Activated naive CD8-positive, alpha-beta T cell (primary cell): Measurements from ENCODE around the gene GOSR2.
A peak's percentile ranks its signal among the peaks of the same experiment; 100 is the strongest.

Experiments used
- H3K27ac Mint-ChIP-seq: one replicate; pipeline ENCODE4 v1.8.0; 2021; ENCODE audit warnings: mixed read lengths
- H3K27me3 Mint-ChIP-seq: one replicate; pipeline ENCODE4 v1.8.0; 2021; ENCODE audit warnings: mixed read lengths
- H3K36me3 Mint-ChIP-seq: one replicate; pipeline ENCODE4 v1.8.0; 2021; ENCODE audit warnings: mixed read lengths
- H3K4me1 Mint-ChIP-seq: one replicate; pipeline ENCODE4 v1.8.0; 2021; ENCODE audit warnings: low read depth, mixed read lengths
- H3K4me3 Mint-ChIP-seq: one replicate; pipeline ENCODE4 v1.8.0; 2021; ENCODE audit warnings: mild to moderate bottlenecking, mixed read lengths
- H3K9me3 Mint-ChIP-seq: one replicate; pipeline ENCODE4 v1.8.0; 2021; ENCODE audit warnings: low read depth, mixed read lengths

GOSR2 gene

DNA sequence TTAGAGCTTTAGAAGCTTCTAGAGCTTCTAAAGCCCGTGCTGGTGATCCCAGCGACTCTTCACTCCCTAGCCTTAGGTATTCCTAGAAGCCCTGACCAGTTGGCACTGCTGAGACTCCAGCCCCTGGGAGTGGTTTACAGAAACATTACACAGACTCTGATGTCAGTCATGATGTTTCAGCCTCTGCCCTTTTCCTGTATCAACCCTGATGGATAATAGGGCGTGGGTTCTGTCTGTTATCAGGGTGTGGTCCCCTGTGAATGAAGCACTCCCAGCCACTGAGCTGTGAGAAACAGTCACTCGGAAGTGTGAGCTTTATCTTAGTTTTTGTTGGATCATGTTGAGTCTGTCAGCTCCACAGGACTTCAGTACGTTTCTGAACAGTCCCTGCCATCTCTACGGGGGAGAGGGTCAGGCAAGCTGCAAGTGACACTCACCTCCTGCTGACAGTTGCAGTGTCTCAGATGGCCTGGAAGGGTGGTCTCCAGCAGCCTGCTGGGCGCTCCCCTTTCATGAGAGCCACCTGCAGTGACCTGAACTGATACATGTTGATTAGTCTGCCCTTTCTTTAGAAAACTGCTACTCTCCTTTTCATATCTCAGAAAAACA, 12.8 kb downstream of the GOSR2 start:
- Mint-ChIP-seq H3K4me3 (no peak overlapping the region), H3K36me3 (no peaks in the 10 kb centered on the region), H3K4me1 (no peaks in the 10 kb centered on the region), H3K27me3 (no peaks in the 10 kb centered on the region), H3K9me3 (no peaks in the 10 kb centered on the region), H3K27ac (no peak overlapping the region)

DNA sequence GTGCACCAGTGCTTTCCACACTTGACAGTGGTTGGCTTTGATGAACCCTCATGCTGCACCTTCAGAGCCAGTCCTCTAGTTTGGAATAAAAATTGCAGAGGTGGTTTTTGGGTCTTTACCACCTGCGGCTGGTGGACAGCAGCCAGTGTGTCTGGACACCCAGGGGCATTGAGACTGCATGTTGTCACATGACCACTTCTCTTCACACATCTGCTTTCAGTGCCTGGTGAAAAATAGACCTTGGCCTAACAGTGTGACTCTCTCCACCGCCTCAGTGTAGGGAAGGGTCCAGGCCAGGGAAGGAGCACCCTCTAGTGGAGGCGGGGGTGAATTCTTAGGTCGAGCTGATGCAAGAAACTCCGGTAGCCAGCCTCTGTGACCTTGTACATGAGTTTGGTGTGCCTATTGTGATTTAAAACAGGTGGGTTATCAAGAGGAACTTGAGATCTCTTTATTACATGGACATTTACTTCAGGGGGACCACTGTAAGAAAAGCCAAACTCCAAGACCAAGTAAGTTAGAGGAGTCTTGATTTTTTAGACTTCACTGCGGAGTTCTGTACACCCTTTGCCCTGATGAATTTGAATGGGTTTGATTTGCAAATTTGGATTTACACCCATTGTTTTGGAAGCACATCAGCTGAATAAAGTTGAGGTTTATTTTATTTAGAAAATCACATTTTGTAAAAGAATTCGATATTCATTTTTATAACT, 17.9 kb downstream of the GOSR2 start:
- H3K9me3 Mint-ChIP-seq, result no peaks in the 10 kb centered on the region
- H3K4me1 Mint-ChIP-seq, result peaks cover 22% of the 10 kb centered on the region
- no peak overlapping the region for H3K4me3 Mint-ChIP-seq
- H3K36me3 Mint-ChIP-seq, result peaks cover 2% of the 10 kb centered on the region
- no peaks in the 10 kb centered on the region for H3K27me3 Mint-ChIP-seq
- H3K27ac Mint-ChIP-seq, result peak overlapping the region; percentile 72

DNA sequence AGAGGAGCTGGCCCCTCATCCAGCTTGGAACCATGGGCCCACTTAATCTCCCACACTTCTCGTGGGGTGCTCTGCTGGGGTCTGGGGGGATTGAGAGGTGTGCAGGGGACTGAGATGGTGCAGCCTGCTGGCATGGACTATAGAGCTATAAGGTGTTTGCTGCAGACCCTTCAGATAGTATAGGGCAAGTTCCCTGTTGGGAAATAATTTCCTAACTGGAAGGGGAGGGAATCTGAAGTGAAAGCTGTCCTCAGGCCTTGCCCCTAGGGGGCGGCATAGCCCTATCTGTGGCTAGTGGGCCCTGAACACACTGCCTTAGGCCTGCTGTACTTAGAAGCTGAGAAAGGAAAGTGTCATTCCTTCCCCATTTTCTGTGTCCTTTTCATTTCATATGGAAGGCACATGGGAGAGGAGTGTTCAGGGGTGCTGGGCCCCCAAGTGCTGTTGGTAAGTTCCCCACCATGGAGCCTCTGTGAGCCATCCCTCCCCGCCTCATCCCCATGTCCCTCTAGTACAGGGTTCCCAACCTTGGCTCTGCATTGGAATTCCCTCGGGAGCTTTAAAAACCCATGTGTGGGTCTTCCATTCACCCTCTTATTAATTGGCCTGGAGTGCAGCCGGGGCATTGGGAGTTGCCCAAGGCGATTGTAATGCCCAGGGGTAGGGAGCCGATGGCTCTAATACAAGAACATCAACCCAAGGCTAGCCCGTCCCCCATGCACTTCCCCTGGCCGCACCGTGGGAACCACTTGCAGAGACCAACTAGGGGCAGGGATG, 19.7 kb downstream of the GOSR2 start:
- Mint-ChIP-seq H3K4me1 (peaks cover 22% of the 10 kb centered on the region), H3K27me3 (no peaks in the 10 kb centered on the region), H3K9me3 (no peaks in the 10 kb centered on the region), H3K36me3 (peaks cover 2% of the 10 kb centered on the region), H3K4me3 (no peak overlapping the region), H3K27ac (no peak overlapping the region)

DNA sequence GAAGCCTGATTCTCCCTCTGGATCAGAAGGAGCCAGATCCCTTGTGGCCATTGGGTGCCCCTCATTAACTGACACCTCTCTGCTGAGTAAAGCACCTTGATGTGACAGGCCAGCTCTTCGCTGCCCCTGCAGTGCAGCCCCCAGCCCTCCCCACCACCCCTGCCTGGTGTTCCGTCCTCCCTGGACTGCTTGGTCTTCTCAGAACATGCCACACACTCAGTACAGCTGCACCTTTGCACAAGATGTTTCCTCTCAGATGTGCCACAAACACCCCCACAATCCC, 20.2 kb downstream of the GOSR2 start:
- H3K36me3 Mint-ChIP-seq, result peaks cover 2% of the 10 kb centered on the region
- peak overlapping the region; percentile 41 for H3K27ac Mint-ChIP-seq
- no peaks in the 10 kb centered on the region for H3K9me3 Mint-ChIP-seq
- H3K4me3 Mint-ChIP-seq, result no peak overlapping the region
- no peaks in the 10 kb centered on the region for H3K27me3 Mint-ChIP-seq
- H3K4me1 Mint-ChIP-seq, result peaks cover 22% of the 10 kb centered on the region

DNA sequence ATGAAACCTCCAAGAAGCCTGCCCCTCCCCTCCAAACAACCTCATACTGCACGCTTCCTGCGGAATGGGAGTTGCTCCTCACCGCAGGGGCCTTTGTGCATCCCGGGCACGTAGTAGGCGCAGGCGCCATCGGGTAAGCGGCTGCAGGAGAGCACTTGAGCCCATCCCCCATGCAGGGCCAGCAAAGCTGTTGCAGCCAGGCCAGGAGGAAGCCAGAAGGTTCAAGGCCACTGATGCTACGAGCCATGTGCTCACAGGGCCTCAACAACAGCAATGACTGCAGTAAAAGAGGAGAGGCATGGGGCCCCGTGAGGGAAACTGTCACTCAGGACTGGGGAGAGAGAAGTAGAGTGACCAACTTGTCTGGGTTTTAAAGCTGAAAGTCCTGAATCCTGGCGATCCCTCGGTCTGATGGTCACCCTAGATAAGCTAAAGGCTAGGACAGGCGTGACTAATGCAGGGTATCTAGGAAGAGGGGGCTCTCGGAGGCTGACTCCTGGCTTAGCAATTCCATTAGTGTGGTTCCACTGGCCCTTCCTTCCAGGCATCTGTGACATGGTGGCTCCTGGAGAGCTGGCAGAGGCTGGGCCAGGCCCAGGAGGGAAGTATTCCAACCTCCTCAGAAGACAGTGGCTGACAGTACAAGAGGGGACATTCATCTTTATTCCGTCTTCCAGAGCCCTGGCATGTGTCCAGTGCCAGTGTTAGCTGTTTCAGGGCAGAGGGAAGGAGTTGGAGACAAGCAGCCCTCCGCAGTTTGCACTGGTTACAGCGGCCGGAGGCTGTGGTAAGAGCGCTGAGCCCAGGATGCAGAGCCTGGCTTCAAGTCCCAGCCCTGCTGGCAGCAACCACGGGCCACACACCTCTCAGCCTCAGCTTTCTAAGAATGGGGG, 20.8 kb downstream of the GOSR2 start:
- Mint-ChIP-seq H3K27ac (peak overlapping the region; percentile 46), H3K4me1 (peaks cover 22% of the 10 kb centered on the region), H3K9me3 (no peaks in the 10 kb centered on the region), H3K4me3 (no peak overlapping the region), H3K27me3 (no peaks in the 10 kb centered on the region), H3K36me3 (peaks cover 2% of the 10 kb centered on the region)

DNA sequence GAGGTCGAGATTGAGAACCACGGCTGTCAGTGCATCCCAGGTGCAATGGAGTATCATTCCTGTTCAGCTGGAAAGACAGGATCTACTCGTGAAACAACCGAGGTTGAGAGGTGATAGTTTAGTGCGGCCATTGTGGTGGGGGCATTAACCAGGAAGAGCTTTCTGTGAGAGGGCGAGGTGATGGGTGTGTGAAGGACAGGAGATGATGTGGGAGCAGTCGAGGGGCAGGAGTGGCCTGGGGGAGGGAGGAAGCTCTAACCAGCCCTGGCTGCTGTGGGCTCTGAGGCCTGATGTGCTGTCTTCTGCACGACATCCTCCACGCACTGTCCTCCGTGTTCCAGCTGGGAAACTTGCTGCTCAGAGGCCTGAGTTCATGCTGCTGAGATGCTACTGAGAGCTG, 22.0 kb downstream of the GOSR2 start:
- H3K4me3 Mint-ChIP-seq, result no peak overlapping the region
- peaks cover 22% of the 10 kb centered on the region for H3K4me1 Mint-ChIP-seq
- H3K27ac Mint-ChIP-seq, result no peak overlapping the region
- no peaks in the 10 kb centered on the region for H3K27me3 Mint-ChIP-seq
- H3K9me3 Mint-ChIP-seq, result no peaks in the 10 kb centered on the region
- H3K36me3 Mint-ChIP-seq, result peaks cover 2% of the 10 kb centered on the region

DNA sequence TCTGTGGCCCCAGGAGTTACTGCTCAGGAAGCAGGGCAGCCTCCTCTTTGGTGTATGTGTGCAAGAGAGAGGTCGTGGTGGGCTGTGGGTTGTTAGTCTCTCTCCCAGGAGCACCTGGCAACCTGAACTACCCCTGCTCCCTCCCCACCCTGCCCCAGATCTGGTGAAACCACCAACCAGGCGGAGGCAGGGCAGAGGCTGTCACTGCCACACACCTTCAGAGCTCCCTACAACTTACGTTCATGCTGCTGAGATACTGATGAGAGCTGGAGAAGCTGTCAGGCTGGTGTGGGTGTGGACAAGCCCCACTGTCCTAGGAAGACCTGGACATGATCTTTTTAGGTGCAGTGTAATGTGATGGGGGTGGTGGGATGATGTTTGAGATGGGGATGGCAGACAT, 24.3 kb downstream of the GOSR2 start:
- Mint-ChIP-seq H3K4me1 (peaks cover 21% of the 10 kb centered on the region), H3K27me3 (no peaks in the 10 kb centered on the region), H3K36me3 (no peaks in the 10 kb centered on the region), H3K4me3 (no peak overlapping the region), H3K9me3 (no peaks in the 10 kb centered on the region), H3K27ac (no peak overlapping the region)

DNA sequence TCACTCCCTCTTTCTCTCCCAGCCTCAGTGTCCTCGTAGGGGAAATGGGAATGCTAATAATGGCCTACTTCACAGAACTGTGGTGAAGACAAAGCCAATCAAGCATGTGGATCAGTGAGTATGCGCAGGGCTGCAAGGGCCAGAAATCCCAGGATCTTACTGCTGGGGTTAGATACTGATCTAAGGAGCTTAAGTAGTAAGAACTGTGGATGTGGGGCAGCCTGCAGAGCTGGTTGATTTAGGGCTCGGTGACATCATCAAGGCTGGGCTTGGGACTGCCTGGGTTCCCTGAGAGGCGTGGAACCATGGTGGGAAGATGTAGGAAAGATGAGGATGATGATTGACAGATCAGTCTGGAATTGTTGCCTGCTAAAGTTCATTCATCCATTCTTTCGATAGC, 25.6 kb downstream of the GOSR2 start:
- H3K27me3 Mint-ChIP-seq, result no peaks in the 10 kb centered on the region
- no peaks in the 10 kb centered on the region for H3K36me3 Mint-ChIP-seq
- H3K9me3 Mint-ChIP-seq, result no peaks in the 10 kb centered on the region
- no peak overlapping the region for H3K4me3 Mint-ChIP-seq
- no peak overlapping the region for H3K27ac Mint-ChIP-seq
- H3K4me1 Mint-ChIP-seq, result peaks cover 13% of the 10 kb centered on the region

DNA sequence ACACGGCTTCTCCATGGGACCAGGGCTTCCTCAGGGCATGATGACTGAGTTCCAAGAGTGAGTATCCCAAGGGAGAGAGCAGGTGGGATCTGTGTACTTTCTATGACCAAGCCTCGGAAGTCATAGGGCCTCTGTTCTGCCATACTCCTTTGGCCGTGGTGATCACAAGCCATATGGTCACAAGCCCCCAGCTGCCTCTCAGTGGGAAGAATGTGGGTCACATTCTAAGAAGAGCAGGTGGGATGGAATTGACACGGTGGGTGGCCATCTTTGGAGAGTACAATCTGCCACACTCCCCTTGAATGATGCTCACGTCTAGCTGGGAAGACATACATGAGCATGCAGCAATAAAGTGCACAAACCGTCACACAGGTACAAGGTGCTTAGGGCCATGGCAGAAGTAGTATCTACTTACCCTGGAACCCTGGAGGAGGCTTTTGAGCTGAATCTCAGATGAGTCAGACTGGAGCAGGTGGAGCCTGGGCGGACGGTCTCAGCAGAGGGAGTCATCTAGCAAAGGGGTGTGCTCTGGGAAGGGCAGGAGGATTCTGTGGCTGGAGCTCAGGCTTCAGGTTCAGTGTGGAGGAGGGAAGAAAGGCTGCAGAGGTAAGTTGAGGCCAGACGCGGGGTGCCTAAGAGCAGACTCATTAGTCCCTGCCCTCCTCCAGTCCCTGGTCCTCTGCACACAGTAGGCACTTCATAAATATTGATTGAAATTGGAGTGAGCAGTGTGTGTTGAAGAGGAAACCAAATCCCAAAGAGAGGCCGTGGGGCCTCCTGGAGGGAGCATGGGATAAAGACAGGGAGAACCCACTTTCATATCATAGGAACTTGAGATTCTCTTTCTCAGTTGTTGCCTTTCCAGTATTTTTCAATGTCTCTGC, 26.6 kb downstream of the GOSR2 start:
- H3K27ac Mint-ChIP-seq, result no peak overlapping the region
- H3K4me3 Mint-ChIP-seq, result no peak overlapping the region
- H3K36me3 Mint-ChIP-seq, result no peaks in the 10 kb centered on the region
- peaks cover 7% of the 10 kb centered on the region for H3K4me1 Mint-ChIP-seq
- H3K9me3 Mint-ChIP-seq, result no peaks in the 10 kb centered on the region
- H3K27me3 Mint-ChIP-seq, result no peaks in the 10 kb centered on the region

DNA sequence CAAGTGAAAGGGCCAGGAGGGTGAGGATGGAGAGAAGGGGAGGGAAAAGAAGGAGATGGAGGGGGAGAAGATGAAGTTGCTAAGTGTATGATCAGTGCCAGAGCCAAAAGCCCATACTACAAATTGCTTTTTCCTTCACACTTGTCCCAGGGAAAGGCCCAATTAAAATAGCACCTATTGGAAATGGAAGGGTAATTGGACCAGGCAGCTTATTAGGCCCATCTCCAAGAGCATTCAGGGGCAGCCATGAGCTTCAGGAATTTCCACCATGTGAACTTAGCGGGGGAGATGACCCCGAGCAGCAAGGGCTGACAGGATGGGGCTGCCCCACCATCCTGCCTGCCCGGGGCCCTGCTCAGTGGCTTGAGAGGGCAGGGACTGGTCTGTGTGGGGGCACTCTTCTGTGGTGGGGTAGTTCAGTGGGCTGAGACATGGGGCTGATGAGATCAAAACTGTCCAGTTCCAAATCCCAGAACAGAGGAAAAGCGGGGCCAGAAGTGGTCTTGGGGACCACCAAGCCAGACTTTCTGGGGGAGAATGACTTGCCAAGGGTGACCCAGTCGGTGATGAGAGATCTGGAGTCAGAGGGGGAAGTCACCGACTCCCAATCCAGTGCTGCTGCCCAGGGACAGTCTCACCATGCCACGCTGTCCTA, 27.5 kb downstream of the GOSR2 start:
- H3K36me3 Mint-ChIP-seq, result peaks cover 2% of the 10 kb centered on the region
- no peaks in the 10 kb centered on the region for H3K27me3 Mint-ChIP-seq
- H3K4me3 Mint-ChIP-seq, result no peak overlapping the region
- H3K27ac Mint-ChIP-seq, result no peak overlapping the region
- no peaks in the 10 kb centered on the region for H3K9me3 Mint-ChIP-seq
- no peaks in the 10 kb centered on the region for H3K4me1 Mint-ChIP-seq

DNA sequence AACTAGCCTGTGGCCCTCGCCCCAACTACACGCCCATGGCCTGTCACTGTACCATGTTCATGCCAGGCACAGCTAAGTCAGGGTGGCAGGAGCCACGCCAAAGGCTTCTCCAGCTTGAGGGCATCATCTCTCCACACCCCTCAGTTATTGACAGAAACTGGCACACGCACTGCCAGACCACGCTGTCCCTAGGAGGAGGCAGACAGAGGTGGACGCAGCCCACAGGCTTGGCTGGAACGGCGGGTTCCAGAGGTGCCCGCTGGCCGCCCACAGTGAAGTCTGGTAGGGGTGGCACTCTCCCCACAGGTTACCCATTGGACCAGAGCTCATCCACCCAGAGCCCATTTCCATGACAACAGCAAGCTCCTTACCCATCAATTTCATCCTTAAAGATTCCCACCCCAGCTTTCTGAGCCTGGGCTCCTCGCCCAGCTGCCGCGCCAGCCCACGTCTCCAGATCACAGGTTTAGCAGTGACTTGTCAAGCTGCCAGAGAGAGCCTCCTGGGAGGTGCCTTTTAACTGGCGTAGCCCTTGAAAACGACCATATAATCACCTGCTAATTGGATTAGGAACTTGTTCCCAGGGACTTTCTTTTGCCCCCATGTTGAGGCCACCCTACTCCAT, 28.1 kb downstream of the GOSR2 start:
- H3K4me1 Mint-ChIP-seq, result no peaks in the 10 kb centered on the region
- no peak overlapping the region for H3K4me3 Mint-ChIP-seq
- H3K9me3 Mint-ChIP-seq, result no peaks in the 10 kb centered on the region
- H3K27me3 Mint-ChIP-seq, result no peaks in the 10 kb centered on the region
- H3K36me3 Mint-ChIP-seq, result peaks cover 6% of the 10 kb centered on the region
- H3K27ac Mint-ChIP-seq, result no peak overlapping the region

DNA sequence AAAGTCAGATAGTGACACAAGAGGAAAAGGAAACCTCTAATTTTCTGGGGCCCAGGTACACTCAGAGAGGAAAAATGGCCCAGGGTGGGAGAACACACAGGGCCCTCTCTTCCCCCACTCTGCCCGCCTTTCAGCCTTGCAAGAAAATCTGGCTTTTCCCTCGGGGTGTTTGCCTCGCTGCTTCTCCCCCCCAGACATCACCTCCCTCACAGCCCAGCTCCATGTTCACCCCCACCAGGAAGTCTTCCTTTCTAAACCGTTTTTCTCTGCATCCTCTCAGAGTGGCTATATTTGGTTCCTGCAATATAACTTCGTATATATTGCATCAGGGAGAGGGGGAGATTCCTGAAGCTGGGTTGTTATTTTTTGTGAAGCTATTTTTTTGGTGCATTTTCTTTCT, 28.7 kb downstream of the GOSR2 start:
- Mint-ChIP-seq H3K27ac (no peak overlapping the region), H3K4me1 (no peaks in the 10 kb centered on the region), H3K27me3 (no peaks in the 10 kb centered on the region), H3K4me3 (no peak overlapping the region), H3K36me3 (peaks cover 9% of the 10 kb centered on the region), H3K9me3 (no peaks in the 10 kb centered on the region)

DNA sequence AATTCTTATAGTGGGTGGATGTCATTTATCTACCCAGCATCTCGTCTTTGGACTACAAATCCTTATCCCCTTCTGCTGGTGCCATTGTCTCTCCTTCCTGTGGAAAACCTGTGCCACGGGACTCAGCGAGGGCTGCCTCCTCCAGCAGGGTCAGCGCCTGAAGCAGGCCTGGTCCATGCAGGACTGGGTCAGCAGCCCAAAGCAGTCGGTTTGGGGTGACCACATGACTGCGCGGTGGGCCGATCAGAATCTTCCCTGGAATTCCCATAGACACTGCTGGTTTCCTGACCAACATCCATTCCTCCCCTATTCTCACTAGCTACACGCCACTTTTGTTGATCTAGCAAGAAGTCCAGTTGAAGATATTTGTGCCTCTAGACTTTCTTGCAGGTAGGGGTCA, 29.2 kb downstream of the GOSR2 start:
- H3K9me3 Mint-ChIP-seq, result no peaks in the 10 kb centered on the region
- H3K27me3 Mint-ChIP-seq, result no peaks in the 10 kb centered on the region
- H3K36me3 Mint-ChIP-seq, result peaks cover 9% of the 10 kb centered on the region
- no peaks in the 10 kb centered on the region for H3K4me1 Mint-ChIP-seq
- H3K27ac Mint-ChIP-seq, result no peak overlapping the region
- no peak overlapping the region for H3K4me3 Mint-ChIP-seq
